GM21576 (cell line): ENCODE data around the gene TRIP6.

Experiments used
- ATAC-seq: cut with Tn5 transposase; IDR thresholded peaks from one replicate; pipeline ENCODE4 v1.9.1; 2021; ENCODE audit warnings: mild to moderate bottlenecking, moderate library complexity; ENCODE audit not compliant: unreplicated experiment

Gene TRIP6, protein sequence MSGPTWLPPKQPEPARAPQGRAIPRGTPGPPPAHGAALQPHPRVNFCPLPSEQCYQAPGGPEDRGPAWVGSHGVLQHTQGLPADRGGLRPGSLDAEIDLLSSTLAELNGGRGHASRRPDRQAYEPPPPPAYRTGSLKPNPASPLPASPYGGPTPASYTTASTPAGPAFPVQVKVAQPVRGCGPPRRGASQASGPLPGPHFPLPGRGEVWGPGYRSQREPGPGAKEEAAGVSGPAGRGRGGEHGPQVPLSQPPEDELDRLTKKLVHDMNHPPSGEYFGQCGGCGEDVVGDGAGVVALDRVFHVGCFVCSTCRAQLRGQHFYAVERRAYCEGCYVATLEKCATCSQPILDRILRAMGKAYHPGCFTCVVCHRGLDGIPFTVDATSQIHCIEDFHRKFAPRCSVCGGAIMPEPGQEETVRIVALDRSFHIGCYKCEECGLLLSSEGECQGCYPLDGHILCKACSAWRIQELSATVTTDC

GRCh38 chr7:100867040-100867775, at the start of gene TRIP6:
TRIP6 (plus strand) TSS chr7:100867387; CDS start chr7:100867498, 111 bp downstream.
- ATAC-seq, result no peak

GRCh38 chr7:100818366-100818765, 48.8 kb upstream of the TRIP6 start:
- no peak for ATAC-seq

DNA sequence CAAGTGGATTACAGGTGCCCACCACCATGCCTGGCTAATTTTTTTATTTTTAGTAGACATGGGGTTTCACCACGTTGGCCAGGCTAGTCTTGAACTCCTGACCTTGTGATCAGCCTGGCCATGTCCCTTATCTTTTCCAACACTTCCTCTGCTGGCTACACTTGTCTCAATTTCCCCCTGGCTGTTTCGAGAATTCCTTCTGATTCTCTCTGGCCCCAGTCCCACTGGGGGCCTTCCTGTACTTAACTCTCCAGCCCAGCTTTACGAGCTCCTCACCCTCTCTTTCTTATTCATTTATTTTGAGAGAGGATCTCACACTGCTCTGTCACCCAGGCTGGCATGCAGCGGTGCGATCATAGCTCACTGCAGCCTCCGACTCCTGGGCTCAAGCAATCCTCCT, 48.4 kb upstream of the TRIP6 start:
- ATAC-seq, result no peak

DNA sequence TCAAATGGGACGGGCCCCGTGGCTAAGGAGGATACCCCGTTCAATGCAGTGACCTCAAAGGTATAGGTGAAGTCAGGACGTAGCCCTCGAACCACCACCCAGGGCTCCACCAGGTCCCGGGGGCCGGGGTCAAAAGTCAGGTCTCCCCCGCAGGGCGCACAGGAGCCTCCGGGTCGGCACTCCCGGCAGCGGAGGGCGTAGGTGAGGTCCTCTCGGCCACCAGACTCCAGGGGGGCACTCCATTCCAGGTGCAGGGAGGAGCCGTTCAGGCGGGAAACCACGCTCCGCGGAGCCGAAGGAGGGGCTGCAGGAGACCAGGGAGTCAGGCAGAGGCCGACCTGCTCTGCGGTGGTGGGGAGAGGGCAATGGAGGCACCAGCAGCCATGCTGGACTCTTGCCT, 47.6 kb upstream of the TRIP6 start:
- ATAC-seq, result no peak

DNA sequence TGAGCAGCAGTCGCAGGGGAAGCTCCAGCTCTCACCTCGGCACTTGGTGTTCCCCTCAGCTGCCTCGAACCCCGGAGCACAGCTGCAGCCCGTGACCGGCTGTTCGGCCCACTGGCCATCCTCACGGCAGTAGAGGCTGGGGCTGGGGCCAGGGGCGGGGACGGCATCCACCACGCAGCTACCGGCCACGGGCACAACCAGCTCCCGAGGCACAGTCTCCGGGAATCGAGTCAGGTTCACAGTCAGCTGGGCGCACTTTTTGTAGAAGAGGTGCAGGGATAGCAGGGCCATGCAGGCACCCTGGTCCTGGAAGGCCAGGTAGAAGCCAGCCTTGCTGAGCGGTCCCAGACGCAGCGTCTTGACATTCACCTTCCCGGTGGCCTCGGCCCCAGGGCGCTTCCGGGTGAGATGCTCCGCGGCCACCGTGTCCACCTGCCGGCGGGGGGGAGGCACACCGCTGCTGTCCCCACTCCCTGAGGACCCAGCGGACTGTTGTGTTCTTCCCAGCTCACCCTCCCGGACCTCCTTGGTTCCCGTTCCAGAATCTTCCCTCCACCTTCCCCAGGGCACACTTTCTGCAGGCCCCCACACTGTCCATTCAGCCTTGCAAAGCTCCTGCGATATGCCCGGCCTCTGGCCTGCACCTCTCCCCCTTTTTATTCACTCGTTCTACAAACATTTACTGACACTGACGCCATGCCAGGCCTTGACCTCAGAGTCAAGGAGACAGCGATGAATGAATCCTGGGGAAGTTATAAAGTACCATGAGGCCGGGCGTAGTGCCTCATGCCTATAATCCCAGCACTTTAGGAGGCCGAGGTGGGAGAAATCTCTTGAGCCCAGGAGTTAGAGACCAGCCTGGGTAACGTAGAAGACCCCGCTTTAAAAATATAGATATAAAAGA, 44.7 kb upstream of the TRIP6 start:
- no peak for ATAC-seq

- no peak for ATAC-seq
These were observed 44.1 kb upstream of the TRIP6 start for GRCh38 chr7:100823140-100823525.

DNA sequence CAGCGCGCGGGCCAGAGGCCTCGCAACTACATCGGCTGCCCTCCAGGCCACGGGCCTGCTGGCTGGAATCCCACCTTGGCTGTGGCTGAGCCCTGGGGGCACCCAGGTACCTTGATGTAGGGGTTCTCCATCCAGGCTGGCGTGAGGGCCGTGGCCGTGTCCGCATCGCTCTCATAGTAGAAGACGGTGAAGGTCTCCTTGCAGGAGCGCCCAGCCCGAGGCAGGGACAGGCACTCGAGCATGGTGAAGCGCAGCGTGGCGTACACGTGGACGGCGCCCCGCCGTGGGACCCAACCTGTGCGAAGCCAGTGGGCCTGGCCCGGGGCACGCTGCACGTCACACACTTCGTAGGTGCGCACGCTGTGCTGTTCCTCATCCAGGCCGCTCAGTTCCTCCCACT, 43.7 kb upstream of the TRIP6 start:
- ATAC-seq, result no peak

- no peak for ATAC-seq
These were observed 42.5 kb upstream of the TRIP6 start for GRCh38 chr7:100824499-100825214.

DNA sequence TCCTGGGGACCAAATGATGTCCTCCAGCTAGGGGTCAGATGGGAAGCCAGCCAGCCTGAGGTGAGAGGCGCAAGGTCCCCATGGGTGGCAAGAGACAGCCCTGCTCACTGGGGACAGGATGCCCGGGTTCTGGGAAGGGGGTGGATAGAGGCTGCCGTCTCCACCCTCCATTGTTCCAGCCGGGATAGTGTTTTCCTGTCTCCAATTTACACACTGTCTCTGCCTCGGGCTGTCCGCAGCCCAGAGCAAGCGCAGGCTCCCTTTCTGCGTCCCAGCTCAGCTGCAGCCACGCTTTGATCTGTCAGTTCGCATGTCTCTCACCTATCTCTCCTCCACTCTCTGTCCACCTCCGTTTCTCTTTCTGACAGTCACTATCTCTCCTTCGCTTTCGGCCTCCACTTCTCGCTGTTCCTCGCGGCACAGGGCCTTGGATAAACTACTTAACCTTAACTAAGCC, 41.9 kb upstream of the TRIP6 start:
- ATAC-seq, result no peak

DNA sequence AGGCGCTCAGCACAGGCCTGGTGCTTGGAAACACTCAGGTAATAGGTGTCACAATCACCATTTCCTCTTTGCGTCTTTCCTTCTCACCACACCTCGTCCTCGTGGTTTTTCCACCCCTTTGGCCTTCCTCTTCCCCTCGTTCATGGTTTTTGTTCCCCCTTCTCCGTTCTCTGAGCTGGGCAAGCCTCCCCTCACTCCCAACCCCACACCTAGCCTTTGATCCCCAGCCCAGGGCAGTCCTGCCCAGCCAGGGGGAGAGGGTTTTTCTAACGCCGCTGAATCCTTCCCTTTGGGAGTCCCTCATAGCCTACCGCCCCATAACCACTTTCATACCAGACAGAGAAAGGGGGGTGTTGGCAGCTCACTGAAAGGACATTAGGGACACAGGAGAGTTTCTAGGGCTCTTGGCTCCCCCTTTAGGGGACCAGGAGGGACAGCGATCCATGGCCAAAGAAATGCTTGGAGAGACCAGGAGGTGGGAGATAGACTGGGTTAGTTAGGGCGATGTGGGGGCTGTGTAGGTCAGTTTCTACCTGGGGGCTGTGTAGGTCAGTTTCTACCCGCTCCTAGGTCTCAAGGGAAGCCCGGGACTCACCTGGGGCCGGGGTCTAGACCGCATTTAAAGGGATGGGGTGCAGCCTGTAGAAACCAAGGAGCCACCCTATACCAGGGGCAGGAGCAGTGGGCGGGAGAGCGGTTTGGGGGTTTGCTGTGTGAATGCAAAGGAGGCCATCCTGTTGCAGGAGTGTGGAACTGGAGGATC, 41.3 kb upstream of the TRIP6 start:
- ATAC-seq, result no peak

DNA sequence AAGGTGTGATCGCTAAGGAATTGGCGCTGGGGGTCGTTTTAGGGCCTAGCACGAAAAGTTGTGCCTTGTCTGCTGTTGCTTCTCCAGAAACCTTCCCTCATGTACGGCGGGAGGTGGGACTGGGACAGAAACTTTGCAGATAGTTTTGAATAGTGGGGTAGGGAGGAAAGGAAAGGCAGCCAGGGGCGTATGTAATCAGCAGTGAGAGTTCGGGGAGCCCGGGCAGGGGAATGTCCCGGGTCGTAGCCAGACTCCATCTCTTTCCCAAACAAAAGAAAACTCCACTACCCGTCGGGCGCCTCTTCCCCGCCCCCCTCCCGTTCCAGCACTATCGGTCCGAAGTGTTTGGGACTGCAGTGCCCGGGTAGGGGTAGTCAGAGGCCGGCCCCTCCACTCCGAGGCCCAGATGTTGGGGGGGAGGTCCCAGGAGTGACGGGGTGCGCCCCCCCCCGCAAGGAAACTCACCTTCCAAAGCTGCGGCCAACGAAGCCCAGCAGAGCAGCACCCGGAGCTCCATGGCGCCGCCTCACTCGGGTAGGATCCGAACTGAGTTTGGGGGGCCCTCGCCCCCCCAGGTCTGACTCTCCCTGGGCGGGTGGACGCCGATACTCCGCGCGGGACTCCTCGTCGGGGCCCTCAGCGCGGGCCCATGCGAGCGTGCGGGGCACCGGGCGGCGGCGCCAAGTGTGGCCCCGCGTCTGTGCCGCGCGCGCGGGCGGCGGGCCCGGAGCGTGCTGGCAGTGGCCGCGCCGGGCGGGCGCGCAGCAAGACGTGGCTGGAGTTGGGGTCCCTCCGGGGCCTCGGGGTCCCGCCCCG, 40.5 kb upstream of the TRIP6 start:
- ATAC-seq, result no peak

- ATAC-seq, result no peak
These were observed 39.6 kb upstream of the TRIP6 start, which contains the start of gene EPHB4 for GRCh38 chr7:100827330-100828226. EPHB4 (minus strand) TSS chr7:100827523; CDS start chr7:100827030, 493 bp downstream.

DNA sequence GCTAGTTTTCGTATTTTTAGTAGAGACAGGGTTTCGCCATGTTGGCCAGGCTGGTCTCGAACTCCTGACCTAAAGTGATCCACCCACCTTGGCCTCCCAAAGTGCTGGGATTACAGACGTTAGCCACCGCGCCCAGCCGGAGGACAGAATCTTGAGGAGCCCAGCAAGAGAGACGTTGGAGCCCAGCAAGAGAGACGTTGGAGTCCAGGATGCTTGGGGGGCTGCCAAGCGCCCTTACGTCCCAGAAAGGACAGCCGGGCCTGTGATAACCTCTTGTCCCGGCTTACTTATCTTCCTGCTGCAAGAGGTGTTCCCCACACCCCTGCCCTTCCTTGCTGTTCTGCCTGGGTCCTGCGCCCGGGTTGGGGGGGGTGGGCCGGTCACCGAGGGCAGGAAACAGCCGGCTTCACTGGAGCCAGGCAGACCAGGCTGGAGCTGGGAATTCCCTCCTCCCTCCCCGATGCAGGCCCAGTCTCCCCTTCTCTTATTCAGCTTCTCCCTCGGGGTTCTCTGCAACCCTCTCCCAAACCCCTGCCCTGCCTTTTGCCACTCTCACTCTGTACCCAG, 38.0 kb upstream of the TRIP6 start:
- ATAC-seq, result no peak

DNA sequence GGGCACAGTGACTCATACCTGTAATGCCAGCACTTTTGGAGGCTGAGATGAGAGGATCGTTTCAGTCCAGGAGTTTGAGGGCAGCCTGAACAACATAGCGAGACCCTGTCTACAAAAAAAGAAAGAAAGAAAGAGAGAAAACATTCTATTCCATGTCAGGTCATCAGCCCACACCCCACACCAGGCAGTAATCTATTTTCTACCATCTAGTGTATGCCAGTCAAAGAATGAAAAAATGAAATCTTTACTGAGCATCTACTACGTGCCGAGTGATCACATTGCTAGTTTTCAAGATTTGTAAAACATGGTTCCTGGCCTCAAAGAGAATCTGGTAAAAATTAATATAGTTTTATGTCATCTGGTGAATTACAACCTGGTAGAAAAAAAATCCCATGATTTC, 36.8 kb upstream of the TRIP6 start:
- no peak for ATAC-seq

DNA sequence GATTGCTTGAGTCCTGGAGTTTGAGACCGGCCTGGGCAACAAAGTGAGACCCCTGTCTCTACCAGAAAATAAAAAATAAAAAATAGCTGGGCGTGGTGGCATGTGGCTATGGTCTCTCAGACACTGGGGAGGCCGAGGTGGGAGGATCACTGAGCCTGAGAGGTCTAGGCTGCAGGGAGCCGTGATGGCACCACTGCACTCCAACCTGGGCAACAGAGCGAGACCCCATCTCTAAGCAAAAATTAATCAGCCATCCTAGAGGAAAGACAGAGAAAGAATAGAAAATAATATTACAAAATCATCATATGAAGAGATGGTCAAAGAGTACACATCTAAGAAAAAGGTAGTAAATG, 34.9 kb upstream of the TRIP6 start:
- ATAC-seq, result no peak

DNA sequence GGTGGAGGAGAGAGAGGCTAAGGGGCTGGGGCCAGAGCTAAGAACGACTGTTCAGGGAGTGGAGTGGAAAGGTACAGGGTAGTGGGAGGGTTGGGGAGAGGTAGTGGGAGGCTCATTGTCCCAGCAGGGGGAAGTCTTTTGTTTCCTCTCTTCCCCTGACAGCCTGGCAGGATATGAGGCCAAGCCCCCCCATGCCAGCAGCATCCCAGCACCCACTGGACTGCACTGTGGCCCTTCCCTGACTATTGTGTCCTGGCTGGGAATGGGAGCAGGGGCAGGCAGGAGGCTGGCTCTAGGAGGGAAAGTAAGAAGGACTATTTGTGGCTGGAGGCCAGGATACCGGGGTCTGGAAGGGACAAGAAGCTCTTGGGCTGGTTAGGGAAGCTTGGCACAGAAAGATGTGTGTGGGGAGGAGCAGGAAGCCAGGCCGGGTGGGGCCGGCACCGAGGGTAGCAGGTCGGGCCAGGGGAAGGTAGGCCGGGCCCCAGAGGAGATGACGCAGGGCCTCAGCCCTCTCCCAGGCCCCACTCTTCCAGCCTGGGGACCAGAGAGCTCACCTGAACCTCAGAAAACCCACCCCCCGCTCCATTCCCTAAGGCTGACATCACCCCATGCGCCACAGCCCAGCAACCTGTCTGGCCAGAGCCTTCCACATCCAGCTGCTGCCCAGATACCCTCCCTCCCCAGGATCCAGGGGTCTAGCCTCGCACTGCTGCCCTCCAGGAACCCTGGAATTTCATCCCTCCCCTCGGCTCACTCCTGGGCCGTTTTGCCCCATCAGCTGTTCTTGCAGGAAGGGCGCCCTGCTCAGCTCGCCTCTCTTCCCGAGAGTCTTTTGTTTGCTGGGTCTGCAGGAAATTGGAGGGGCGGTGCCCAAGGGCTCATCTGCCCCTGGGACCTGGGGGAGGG, 31.0 kb upstream of the TRIP6 start:
- no peak for ATAC-seq

DNA sequence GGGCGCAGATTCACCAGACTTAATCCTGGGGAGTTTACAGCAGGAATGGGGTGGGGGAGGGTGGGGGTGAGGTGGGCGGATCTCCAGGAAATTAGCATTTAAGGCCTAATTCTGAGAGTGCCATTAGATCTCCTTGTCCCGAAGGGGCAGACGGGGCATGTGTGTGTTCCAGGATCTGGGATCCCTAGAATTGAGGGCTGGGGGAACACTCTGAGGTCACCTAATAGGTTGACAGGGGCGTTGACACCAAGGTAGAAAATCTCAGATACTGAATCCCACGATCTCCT, 30.4 kb upstream of the TRIP6 start:
- no peak for ATAC-seq
